Stomach (tissue), 4 donors: ENCODE data around the gene WNK1.

Experiments
- CTCF ChIP-seq, 7 experiments: fragments of 450-650 bp in 4 of 7; fragments of 200-600 bp in 3 of 7; sonication (generic) in 3 of 7; IDR thresholded peaks; one replicate each; pipeline ENCODE4 v1.5.1; 2016 to 2019; ENCODE audit warnings: antibody characterized with exemption in 7 of 7, control low read depth in 2 of 7, mild to moderate bottlenecking in 1 of 7
- POLR2A ChIP-seq, 4 donors: fragments of 450-650 bp; IDR thresholded peaks; one replicate each; pipeline ENCODE4 v1.6.1; 2016; ENCODE audit warnings: antibody characterized with exemption in 4 of 4, control low read depth in 2 of 4, mild to moderate bottlenecking in 1 of 4, moderate library complexity in 1 of 4

- TF ChIP-seq CTCF (IDR thresholded peaks at IDR 0.05), result no peak
- no peak for TF ChIP-seq POLR2A (IDR thresholded peaks at IDR 0.05)
These were observed 133.8 kb downstream of the WNK1 start for GRCh38 chr12:886206-886605.
